Mammary epithelial cell (primary cell): Measurements from ENCODE around the gene DPP8.

ENCODE experiments used
- CTCF ChIP-seq, 2 donors: IDR thresholded peaks in 1 of 2; conservative IDR thresholded peaks in 1 of 2; 2 replicates each; pipeline ENCODE4 v1.5.1; 2011 to 2012; ENCODE audit warnings: inconsistent platforms in 2 of 2, low read length in 2 of 2, mild to moderate bottlenecking in 2 of 2, control low read depth in 1 of 2, low read depth in 1 of 2; ENCODE audit not compliant: insufficient read depth in 1 of 2; ENCODE audit errors: extremely low read depth in 1 of 2
- EZH2 ChIP-seq: IDR thresholded peaks from 2 replicates; pipeline ENCODE4 v1.6.1; 2012; ENCODE audit warnings: low read length, inconsistent platforms, borderline replicate concordance

GRCh38 chr15:65410972-65411371, 106.5 kb downstream of the DPP8 start:
- no peak for TF ChIP-seq CTCF (conservative IDR thresholded peaks at IDR 0.05 in 1 of 2, IDR thresholded peaks at IDR 0.05 in 1 of 2; ENCODE audit: extremely low read depth in 1 of 2, insufficient read depth in 1 of 2, low read depth in 1 of 2, low read length in 2 of 2)
- TF ChIP-seq EZH2 = no peak
